ENCODE data around the gene SAMD4B.

The SAMD4B gene

DNA sequence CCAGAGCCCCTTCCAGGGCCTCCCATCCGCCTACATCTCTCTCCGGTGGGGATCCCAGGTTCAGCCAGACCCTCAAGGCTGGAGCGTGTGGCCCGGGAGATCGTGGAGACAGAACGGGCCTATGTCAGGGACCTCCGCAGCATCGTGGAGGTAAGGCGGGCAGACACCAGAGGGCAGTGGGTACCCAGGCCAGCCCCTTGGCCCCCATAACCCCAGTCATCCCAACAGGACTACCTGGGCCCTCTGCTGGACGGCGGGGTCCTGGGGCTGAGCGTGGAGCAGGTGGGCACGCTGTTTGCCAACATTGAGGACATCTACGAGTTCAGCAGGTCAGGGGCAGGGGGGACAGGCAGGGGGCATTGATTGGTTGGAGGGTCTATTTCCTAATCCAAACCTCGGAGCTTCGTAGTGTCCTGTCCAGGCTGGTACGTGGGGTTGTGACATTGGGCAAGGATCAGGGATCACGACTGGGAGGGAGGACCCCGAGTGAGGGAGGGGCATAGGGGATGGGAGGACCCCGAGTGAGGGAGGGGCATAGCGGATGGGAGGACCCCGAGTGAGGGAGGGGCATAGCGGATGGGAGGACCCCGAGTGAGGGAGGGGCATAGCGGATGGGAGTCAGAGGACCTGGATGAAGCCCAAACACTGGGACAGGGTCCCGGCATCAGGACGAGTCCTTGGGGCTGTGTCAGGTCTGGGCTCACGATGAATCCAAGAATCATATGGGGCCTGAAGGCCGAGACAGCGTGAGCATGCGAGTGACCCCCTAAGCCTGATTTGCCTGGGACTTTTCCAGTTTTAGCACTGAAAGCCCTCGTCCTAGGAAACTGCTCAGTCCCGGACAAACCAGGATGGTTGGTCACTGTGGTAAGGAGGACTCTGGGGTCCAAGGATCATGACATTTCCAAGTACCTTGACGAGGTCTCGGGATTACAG, 73.2 kb downstream of the SAMD4B start:
- no peak overlapping the region for H3K27ac ChIP-seq

DNA sequence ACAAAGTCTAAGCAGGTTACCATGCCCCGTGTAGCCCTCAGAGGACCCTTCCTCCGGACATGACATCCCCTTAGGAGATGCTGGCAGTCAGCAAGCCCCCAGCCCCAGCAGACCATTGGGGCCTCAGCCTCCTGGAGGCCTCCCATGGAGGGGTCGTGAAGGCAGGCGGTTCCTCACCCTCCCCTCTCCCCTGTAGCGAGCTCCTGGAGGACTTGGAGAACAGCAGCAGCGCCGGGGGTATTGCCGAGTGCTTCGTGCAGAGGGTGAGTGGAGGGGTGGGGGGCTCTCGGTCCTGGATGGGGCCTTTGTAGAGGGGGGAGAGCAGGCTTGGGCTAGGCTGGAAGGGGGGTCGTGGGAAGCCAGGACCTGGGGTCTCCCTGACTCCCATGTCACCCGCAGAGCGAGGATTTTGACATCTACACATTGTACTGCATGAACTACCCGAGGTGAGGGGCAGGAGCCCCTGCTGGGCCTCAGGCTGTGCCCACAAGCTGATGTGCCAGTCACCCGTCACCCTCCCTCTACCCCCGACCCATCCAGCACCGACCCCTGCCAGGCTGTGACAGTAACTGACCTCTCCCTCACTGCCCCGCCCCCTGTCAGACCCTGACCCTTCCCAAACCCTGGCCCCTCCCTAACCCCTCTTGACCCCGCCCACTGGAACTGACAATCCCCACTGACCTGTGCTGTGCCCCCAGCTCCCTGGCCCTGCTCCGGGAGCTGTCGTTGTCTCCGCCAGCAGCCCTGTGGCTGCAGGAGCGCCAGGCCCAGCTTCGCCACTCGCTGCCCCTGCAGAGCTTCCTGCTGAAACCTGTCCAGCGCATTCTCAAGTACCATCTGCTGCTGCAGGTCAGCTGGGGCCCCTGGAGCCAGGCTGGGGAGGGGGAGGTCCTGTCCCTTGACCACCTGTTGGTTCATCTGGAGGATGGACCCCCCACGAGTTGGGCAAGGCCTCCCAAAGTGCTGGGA, 74.2 kb downstream of the SAMD4B start:
- H2AFZ ChIP-seq, result no peak overlapping the region
- no peak overlapping the region for H3K4me2 ChIP-seq (ENCODE audit: low read length)
- H3K4me1 ChIP-seq, result peaks cover 5% of the 10 kb centered on the region
- no peaks in the 10 kb centered on the region for H3K36me3 ChIP-seq (ENCODE audit: control insufficient read depth, insufficient read depth, low read length)
- no peaks in the 10 kb centered on the region for H3K27me3 ChIP-seq (ENCODE audit: control insufficient read depth, insufficient read depth, low read length)
- H3K79me2 ChIP-seq, result no peaks in the 10 kb centered on the region
- no peak overlapping the region for H3K4me3 ChIP-seq (ENCODE audit: low read depth, low read length)
- no peak overlapping the region for H3K9ac ChIP-seq
- H3K27ac ChIP-seq, result no peak overlapping the region
- TF ChIP-seq, protein P1, sequence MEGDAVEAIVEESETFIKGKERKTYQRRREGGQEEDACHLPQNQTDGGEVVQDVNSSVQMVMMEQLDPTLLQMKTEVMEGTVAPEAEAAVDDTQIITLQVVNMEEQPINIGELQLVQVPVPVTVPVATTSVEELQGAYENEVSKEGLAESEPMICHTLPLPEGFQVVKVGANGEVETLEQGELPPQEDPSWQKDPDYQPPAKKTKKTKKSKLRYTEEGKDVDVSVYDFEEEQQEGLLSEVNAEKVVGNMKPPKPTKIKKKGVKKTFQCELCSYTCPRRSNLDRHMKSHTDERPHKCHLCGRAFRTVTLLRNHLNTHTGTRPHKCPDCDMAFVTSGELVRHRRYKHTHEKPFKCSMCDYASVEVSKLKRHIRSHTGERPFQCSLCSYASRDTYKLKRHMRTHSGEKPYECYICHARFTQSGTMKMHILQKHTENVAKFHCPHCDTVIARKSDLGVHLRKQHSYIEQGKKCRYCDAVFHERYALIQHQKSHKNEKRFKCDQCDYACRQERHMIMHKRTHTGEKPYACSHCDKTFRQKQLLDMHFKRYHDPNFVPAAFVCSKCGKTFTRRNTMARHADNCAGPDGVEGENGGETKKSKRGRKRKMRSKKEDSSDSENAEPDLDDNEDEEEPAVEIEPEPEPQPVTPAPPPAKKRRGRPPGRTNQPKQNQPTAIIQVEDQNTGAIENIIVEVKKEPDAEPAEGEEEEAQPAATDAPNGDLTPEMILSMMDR (IDR thresholded peaks at IDR 0.05), result no peak
- no peaks in the 10 kb centered on the region for H3K9me3 ChIP-seq (ENCODE audit: control insufficient read depth, low read length)

More for the DNA sequence above, 73.2 kb downstream of the SAMD4B start:
- Histone ChIP-seq H2AFZ (no peak overlapping the region), H3K4me2 (ENCODE audit: low read length) (no peak overlapping the region), H3K9me3 (ENCODE audit: control insufficient read depth, low read length) (no peaks in the 10 kb centered on the region), H3K4me1 (peaks cover 16% of the 10 kb centered on the region), H3K4me3 (ENCODE audit: low read depth, low read length) (no peak overlapping the region), H3K27me3 (ENCODE audit: control insufficient read depth, insufficient read depth, low read length) (no peaks in the 10 kb centered on the region), H3K9ac (no peak overlapping the region), H3K36me3 (ENCODE audit: control insufficient read depth, insufficient read depth, low read length) (no peaks in the 10 kb centered on the region), H3K79me2 (no peaks in the 10 kb centered on the region)
- TF ChIP-seq, protein P1 (IDR thresholded peaks at IDR 0.05), result no peak

DNA sequence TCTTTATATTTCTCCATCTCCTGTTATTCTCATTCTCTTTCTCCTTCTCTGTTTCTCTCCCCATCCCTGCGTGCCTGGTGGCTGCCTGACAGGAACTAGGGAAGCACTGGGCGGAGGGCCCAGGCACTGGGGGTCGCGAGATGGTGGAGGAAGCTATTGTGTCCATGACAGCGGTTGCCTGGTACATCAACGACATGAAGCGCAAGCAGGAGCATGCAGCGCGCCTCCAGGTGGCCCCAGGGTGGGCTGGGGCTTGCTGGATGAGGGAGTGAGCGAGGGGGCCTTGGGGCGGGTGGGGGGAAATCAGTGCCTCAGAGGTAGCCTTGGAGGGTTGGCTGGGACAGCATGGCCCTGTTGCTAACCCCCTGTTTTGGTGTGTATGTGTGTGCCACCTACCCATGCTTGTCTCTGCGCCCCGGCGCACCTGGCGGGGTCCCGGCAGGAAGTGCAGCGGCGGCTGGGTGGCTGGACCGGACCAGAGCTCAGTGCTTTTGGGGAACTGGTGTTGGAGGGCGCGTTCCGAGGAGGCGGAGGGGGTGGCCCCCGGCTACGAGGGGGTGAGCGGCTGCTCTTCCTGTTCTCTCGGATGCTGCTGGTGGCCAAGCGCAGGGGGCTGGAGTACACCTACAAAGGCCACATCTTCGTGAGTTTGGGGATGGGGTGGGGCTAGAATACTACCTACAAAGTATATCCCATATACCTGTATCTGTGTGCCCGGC, 75.4 kb downstream of the SAMD4B start:
- Histone ChIP-seq H3K79me2 (no peaks in the 10 kb centered on the region), H3K36me3 (ENCODE audit: control insufficient read depth, insufficient read depth, low read length) (no peaks in the 10 kb centered on the region), H3K9ac (no peak overlapping the region), H3K27ac (no peak overlapping the region), H3K4me3 (ENCODE audit: low read depth, low read length) (no peak overlapping the region), H3K9me3 (ENCODE audit: control insufficient read depth, low read length) (no peaks in the 10 kb centered on the region), H2AFZ (no peak overlapping the region), H3K4me2 (ENCODE audit: low read length) (no peak overlapping the region), H3K4me1 (peaks cover 1% of the 10 kb centered on the region), H3K27me3 (ENCODE audit: control insufficient read depth, insufficient read depth, low read length) (no peaks in the 10 kb centered on the region)
- TF ChIP-seq, protein P1 (IDR thresholded peaks at IDR 0.05), result no peak

DNA sequence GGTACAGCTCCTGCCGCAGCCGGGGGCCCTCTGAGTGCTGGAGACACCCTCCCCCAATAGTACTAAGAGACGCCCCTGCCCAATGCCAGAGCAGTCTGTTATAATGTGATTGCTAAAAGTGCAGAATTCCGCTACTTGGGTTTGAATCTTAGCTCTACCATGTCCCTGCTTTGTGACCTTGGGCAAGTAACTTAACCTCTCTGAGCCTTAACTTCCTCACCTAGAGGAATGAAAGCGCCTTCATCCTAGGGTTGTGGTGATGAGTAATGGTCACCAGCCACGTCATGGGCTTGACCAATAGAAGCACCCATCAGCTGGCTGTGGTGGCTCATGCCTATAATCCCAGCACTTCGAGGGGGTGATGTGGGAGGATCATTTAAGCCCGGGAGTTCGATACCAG, 76.8 kb downstream of the SAMD4B start:
- H3K36me3 ChIP-seq (ENCODE audit: control insufficient read depth, insufficient read depth, low read length), result no peaks in the 10 kb centered on the region
- H3K9ac ChIP-seq, result no peak overlapping the region
- H3K79me2 ChIP-seq, result no peaks in the 10 kb centered on the region
- no peaks in the 10 kb centered on the region for H3K9me3 ChIP-seq (ENCODE audit: control insufficient read depth, low read length)
- TF ChIP-seq, protein P1 (IDR thresholded peaks at IDR 0.05), result no peak
- H3K27ac ChIP-seq, result no peak overlapping the region
- no peak overlapping the region for H2AFZ ChIP-seq
- no peaks in the 10 kb centered on the region for H3K27me3 ChIP-seq (ENCODE audit: control insufficient read depth, insufficient read depth, low read length)
- H3K4me3 ChIP-seq (ENCODE audit: low read depth, low read length), result no peak overlapping the region
- H3K4me2 ChIP-seq (ENCODE audit: low read length), result no peak overlapping the region
- no peaks in the 10 kb centered on the region for H3K4me1 ChIP-seq
